Suppressor macrophage treated with lipopolysaccharide for 1 hour (primary cell): Measurements from ENCODE around the gene SLC12A7.

Source experiments
- DNase-seq, 3 donors: peaks; one replicate each; pipeline ENCODE4 v3.0.0-alpha.2; 2020 to 2022

Gene SLC12A7

DNA sequence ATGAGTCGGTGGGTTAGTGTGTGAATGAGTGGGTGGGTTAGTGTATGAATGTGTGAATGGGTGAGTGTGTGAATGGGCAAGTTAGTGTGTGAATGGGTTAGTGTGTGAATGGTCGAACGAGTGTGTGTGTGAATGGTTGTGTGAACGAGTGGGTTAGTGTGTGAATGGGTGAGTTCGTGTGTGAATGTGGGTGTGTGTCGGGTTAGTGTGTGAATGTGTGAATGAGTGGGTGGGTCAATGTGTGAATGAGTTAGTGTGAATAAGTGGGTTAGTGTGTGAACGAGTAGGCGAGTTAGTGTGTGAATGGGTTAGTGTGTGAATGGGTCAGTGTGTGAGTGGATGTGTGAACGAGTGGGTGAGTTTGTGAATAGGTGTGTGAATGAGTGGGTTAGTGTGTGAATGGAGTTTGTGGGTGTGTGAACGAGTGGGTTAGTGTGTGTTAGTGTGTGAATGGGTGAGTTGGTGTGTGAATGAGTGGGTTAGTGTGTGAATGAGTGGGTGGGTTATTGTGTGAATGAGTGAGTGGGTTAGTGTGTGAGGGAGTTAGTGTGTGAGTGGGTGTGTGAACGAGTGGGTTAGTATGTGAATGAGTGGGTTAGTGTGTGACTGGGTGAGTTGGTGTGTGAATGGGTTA is 64.4 kb downstream of the SLC12A7 start:
- no peak for DNase-seq

DNA sequence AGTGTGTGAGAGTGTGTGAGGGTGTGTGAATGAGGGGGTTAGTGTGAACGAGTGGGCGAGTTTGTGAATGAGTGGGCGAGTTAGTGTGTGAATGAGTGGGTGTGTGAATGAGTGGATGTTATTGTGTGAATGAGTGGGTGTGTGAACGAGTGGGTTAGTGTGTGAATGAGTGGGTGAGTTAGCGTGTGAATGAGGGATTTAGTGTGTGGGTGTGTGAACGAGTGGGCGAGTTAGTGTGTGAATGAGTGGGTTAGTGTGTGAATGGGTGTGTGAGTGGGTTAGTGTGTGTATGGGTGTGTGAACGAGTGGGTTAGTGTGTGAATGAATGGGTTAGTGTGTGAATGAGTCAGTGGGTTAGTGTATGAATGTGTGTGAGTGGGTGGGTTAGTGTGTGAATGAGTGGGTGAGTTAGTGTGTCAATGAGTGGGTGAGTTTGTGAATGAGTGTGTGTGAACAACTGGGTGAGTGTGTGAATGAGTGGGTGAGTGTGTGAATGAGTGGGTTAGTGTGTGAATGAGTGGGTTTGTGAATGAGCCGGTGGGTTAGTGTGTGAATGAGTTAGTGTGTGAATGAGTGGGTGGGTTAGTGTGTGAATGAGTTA is 65.8 kb downstream of the SLC12A7 start:
- no peak for DNase-seq

DNA sequence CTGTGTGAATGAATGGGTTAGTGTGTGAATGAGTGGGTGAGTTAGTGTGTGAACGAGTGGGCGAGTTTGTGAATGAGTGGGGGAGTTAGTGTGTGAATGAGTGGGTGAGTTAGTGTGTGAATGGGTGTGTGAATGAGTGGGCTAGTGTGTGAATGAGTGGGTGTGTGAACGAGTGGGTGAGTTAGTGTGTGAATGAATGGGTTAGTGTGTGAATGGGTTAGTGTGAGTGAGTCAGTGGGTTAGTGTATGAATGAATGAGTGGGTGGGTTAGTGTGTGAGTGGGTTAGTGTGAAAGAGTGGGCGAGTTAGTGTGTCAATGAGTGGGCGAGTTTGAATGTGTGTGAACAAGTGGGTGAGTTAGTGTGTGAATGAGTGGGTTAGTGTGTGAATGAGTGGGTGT is 67.7 kb downstream of the SLC12A7 start:
- no peak for DNase-seq

DNA sequence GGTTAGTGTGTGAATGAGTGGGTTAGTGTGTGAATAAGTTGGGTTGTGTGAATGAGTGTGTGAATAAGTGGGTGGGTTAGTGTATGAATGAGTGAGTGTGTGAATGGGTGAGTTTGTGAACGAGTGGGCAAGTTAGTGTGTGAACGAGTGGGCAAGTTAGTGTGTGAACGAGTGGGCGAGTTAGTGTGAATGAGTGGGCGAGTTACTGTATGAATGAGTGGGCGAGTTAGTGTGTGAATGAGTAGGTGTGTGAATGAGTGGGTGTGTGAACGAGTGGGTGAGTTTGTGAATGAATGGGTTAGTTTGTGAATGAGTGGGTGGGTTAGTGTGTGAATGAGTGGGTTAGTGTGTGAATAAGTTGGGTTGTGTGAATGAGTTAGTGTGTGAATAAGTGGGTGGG is 68.5 kb downstream of the SLC12A7 start:
- DNase-seq, result no peak

DNA sequence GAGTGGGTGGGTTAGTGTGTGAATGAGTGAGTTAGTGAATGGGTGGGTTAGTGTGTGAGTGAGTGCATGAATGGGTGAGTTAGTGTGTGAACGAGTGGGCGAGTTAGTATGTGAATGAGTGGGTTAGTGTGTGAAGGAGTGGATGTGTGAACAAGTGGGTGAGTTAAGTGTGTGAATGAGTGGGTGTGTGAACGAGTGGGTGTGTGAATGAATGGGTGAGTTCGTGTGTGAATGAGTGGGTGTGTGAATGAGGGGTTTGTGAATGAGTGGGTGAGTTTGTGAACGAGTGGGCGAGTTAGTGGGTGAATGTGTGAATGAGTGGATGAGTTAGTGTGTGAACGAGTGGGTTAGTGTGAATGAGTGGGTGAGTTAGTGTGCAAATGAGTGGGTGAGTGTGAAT is 69.2 kb downstream of the SLC12A7 start:
- no peak for DNase-seq

DNA sequence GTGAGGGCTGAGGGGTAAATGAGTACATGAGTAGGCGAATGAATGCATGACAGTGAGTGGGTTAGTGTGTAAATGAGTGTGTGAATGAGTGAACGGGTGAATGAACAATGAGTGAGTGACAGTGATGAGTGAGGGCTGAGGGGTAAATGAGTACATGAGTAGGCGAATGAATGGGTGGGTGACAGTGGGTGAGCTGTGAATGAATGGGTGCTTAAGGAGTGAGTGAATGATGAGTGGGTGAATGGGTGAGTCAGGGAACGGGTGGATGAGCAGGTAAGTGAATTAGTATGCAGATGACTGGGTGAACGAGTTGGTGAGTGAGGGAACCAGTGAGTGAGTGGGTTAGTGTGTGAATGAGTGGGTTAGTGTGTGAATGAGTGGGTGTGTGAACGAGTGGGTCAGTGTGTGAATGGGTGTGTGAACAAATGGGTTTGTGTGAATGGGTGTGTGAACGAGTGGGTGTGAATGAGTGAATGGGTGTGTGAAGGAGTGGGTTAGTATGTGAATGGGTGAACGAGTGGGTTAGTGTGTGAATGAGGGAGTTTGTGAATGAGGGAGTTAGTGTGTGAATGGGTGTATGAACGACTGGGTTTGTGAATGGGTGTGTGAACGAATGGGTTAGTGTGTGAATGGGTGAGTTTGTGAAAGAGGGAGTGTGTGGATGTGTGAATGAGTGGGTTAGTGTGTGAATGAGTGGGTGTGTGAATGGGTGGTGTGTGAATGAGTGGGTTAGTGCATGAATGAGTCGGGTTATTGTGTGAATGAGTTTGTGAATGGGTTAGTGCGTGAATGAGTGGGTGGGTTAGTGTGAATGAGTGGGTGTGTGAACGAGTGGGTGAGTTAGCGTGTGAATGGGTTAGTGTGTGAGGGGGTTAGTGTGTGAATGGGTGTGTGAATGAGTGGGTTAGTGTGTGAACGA is 70.4 kb downstream of the SLC12A7 start:
- no peak for DNase-seq

DNA sequence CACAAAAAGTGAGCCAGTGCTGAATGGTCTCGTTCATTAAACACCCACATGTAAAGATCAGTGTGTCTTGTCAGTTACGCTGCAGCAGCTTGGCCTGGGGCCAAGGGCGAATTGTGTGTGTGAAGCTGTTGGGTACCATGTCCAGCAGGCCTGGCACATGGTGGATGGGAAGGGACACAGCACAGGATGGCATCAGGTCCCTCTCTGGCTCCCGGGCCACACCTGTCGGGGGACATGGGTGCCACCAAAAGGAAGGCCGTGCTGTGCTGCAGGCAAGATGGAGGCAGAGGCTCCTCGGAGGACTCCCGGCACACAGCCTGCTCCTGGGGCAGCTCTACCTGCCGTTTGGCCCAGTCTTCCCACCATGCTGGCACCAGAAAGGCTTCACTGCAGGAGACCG is 71.3 kb downstream of the SLC12A7 start:
- no peak for DNase-seq

DNA sequence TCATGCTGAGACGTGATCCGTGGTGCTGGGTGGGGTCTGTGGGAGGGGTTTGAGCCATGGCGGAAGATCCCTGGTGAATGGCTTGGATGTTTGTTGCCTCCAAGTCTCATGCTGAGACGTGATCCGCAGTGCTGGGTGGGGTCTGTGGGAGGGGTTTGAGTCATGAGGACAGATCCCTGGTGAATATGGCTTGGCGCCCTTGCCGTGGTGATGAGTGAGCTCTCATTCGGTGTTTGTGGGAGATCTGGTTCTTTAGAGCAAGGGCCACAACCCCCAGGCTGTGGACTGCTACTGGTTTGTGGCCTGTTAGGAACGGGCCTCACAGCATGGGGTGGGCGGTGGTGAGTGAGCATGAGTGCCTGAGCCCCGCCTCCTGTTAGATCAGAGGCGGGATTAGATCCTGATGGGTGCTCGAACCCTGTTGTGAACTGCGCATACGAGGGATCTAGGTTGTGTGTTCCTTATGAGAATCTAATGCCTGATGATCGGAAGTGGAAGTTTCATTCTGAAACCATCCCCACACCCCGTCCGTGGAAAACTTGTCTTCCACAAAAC is 72.1 kb downstream of the SLC12A7 start:
- DNase-seq, result no peak

DNA sequence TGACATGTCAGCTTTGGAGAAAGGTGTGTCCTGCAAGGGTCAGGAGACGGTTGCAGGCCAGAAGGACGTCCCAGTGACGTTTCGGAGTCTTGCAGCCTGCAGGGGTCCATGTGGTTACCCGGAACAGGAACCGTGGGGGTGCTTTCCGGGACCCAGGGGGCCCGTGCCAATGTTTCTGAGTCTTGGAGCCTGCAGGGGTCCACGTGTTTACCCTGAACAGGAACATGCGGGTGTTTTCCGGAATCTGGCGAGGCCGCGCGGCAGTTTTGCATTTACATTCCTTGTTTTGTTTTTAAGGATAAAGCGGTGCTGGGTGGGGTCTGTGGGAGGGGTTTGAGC is 72.7 kb downstream of the SLC12A7 start:
- DNase-seq, result no peak

DNA sequence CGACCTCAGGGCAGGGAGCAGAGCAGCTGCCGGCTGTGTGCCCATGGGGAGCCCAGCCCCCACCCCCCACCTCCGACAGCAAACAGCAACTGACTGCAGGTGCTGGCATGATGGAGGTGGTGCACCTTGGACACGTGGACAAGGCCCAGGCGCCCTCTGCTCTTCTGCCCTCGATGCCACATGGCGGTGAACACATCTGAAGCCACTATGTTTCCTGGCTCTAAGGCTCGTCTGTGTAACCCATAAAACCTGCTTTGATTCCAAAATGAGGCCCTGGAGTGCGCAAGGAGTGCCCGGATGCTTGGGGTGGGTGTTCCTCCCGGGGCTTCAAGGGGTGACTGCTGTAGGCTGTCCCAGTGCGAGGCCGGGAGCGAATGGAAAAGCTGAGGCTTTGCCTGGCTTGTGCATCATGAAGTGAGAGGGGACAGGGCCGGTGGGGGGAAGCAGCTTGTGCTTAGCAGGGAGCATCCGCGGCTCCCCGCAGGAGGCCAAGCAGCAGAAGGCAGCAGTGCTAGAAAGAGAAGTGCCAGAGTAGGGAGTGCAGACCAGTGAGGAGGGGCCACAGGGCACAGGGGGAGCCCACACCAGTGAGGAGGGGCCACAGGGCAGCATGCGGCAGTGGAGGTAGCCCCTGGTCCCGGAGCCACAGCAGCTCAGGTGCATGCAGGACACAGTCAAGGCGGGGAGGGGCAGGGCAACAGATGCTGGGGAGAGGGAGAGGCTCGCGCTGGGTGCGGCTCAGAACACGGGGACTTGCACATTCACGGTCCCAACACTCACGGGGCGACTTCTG is 73.2 kb downstream of the SLC12A7 start:
- no peak for DNase-seq

DNA sequence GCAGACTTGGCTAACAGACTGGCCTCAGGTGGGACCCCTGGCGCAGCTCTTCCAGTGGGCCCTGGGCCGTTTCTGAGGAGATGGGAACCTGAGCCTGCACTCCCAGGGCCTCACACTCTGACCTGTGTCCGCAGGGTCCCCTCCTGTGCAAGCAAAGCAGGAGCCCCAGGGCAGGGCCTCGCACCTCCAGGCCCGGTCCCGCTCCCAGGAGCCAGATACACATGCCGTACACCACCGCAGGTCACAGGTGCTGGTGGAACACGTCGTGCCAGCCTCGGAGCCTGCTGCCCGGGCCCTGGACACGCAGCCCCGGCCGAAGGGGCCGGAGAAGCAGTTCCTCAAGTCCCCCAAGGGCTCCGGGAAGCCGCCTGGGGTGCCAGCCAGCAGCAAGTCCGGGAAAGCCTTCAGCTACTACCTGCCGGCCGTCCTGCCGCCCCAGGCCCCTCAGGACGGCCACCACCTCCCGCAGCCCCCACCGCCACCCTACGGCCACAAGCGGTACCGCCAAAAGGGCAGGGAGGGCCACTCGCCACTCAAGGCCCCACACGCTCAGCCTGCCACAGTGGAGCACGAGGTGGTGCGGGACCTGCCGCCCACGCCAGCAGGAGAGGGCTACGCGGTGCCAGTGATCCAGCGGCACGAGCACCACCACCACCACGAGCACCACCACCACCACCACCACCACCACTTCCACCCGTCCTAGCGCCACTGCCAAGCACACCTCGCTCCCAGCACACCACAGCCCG is 74.0 kb downstream of the SLC12A7 start:
- no peak for DNase-seq

DNA sequence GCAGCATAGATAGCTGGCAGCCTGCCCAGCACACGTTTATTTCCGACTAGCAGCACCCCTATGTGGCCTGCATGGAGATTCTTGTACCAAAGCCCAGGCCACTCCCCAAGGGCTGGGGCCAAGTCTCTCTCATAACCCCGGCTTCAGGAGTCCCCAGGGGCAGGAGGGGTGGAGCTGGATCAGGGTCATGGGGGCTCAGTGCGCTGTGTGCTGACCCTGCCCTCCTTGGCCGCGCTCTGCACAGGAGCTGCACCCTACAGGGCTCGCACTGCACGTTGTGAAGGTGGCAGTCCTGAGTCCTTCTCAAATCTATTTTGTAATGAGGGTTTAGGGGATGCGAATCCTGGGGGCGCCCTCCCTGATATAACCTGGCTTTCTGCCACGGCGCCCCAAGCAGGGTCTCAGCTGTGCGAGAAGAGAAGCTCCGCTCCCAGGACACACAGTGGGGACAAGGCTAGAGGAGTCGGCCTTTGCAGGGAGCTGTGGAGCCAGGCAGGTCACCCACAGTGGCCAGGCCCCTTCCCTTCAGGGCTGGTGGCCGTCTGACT is 74.7 kb downstream of the SLC12A7 start:
- DNase-seq, result no peak

DNA sequence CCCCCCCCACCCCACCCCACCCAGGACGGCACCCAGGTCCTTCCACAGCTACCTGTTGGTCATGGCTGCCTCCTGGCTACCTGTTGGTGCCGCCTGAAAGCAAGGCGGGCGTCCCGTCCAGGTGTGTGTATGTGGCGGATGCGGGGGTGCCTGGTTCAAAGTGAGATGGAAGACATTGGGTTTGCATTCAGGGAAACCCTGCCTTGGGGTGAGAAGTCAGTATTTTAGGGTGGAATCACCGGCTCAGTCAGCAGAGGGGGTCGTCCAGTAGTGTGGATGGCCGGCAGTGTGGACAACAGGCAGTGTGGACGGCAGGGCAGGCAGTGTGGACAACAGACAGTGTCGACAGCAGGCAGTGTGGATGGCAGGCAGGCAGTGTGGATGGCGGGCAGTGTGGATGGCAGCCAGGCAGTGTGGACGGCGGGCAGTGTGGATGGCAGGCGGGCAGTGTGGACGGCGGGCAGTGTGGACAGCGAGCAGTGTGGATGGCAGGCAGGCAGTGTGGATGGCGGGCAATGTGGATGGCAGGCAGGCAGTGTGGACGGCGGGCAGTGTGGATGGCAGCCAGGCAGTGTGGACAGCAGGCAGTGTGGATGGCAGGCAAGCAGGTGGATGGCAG is 75.2 kb downstream of the SLC12A7 start:
- no peak for DNase-seq

DNA sequence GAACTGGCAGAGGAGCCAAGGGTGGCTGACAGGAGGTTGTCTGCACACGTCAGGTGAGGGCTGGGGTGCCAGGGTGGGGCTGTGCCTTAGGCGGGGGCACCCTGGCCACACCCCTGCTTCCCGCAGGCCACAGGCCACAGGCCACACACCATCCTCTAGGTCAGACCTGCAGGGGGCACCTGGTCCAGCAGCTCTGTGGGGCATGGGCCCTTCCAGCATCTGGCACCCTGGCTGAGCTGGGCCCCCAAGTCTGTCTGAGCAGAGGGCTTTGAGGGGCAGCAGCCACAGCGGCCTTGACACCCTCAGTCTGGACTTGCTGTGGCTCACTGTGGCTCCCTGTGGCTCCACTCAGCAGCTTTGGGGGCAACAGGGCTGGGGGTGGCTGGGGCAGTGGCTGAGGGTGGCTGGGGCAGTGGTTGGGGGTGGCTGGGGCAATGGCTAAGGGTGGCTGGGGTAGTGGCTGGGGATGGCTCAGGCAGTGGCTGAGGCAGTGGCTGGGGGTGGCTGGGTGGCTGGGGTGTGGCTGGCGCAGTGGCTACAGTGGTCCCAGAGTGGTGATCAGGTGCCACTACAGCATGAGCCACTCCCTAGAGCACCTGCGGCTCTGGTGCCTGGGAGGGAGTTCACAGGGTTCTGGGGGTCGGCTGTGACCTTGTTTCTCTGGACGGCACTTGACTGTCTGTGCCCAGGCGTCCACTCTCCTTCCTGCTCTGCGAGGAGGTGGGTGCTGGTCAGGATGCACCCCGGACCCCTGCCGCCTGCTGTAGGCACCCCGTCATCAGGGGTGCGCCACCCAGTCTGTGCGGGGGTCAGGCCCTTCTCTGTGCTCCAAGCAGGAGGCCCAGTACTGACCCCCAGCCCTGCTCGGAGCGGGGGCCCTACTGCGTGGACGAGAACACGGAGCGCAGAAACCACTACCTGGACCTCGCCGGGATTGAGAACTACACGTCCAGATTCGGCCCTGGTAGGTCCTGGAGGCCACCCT is 76.2 kb downstream of the SLC12A7 start:
- no peak for DNase-seq

DNA sequence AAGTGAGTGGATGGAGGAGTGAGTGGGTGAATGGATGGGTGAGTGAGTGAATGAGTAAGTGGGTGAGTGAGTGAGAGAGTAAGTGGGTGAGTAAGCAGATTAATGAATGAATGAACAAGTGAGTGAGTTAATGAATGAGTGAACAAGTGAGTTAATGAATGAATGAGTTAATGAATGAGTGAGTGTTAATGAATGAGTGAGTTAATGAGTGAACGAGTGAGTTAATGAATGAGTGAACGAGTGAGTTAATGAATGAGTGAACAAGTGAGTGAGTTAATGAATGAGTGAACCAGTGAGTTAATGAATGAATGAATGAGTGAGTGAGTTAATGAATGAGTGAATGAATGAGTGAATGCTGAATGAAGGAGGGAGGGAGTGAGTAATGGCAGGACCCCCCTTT is 76.9 kb downstream of the SLC12A7 start:
- no peak for DNase-seq

DNA sequence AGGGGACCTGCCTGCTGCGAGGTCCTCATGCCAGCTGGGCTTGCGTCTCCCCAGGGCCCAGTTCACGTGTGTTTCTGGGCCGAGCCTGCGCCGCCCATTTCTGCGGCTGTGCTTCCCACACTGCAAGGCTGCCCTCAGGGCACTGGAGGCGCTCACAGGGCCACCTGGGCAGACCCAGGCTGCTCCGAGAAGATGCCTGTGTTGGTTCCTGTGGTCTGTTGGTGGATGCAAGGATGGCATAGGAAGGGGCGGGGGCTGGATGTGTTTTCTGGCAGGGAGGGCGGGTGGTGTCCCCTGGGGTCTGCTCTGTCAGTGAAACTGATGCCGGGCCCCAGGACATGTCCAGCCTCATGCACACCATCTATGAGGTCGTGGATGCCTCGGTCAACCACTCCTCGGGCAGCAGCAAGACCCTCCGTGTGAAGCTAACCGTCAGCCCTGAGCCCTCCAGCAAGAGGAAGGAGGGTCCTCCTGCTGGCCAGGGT is 77.4 kb downstream of the SLC12A7 start:
- DNase-seq, result no peak

DNA sequence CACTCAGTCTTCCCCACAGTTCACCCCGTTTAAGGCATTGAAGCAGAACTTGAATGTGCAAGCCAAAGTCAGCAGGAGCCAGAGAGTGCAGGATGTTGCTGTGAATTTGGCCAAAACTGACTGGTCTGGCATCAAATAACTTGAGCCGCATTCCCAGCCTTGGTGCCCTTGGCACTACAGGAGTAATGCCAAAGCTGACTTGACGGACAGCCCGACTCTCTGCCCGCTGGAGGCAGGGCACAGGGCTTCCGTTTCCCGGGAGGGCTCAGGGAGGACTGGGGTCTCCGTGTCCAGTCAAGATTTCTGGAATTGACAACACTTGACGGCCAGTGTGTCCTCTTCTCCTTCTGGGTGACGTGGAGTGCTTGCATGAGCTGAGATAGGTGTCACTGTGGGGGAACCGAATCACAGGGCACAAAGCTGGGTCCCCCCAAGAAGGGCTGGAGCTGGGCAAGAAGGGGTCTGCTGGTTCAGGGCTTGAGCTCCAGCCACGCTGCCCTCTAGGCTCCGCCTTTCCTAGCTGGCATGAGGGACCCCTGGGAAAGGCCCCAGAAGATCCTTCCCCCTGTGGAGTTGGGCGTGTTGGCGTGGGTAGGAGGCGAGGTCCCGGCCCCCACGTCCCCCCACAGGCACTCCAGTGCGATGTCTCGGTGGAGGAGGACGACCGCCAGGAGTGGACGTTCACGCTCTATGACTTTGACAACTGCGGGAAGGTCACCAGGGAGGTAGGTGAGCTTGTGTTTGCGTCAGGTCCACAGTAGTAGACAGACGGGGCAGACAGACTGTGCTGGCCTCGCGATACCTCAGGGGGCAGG is 78.0 kb downstream of the SLC12A7 start:
- DNase-seq, result no peak

DNA sequence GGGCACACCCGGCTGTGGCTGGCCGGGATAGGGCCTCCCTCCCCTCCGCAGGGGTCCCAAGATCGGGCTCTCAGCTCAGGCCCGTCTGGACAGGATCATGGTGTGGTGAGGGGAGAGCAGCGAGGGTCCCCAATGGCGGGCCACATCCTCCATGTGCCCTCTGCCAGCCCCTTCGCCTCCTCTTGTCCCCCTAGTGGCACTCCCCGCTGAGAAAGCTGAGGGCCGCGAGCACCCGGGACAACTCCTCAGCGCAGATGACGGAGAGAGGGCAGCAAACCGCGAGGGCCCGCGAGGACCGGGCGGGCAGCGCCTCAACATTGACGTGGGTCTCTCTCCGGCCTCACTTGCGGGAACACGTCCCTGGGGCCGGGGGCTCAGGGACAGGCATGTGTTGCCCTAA is 78.7 kb downstream of the SLC12A7 start:
- no peak for DNase-seq

DNA sequence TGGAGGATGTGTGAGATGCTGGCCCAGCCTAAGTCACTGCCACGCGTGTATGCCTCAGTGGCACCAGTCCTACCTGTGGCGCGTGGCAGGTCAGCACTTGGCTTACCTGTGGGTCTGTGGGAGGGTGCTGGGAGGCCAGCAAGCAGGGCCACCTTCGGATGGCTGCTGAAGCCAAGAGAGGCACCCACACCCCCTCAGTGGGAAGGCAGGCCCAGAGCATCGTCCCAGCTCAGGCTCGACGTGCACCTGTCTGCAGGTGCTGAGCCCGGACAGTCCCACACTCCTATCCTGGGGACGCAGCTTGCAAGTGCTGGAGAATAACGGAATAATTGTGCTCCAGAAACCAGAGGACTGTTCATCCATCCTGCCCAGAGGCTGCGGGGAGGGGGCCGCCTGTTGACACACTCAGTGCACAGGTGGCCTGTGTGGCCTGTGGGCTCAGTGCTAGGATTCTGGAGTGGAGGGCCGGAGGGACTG is 79.3 kb downstream of the SLC12A7 start:
- no peak for DNase-seq
